MM.1S (cell line): Measurements from ENCODE around the gene NUAK2.

Experiments used
- CTCF ChIP-seq: fragments of 300-600 bp; sonication (generic); IDR thresholded peaks from 2 replicates; pipeline ENCODE4 v1.5.1; 2016; ENCODE audit warnings: antibody characterized with exemption, low read length, mixed read lengths
- EZH2 ChIP-seq: fragments of 300-600 bp; sonication (generic); optimal IDR thresholded peaks from 2 replicates; pipeline ENCODE3; 2017; ENCODE audit warnings: low read depth, mild to moderate bottlenecking, antibody characterized with exemption, low read length, mixed read lengths
- EZH2phosphoT487 ChIP-seq: fragments of 300-600 bp; sonication (generic); IDR thresholded peaks from 2 replicates; pipeline ENCODE4 v1.6.1; 2018; ENCODE audit warnings: antibody characterized with exemption, low read length

- TF ChIP-seq EZH2phosphoT487, result no peak
- no peak for TF ChIP-seq CTCF
- no peak for TF ChIP-seq EZH2
Measured at GRCh38 chr1:205316161-205316566, 5.4 kb downstream of the NUAK2 start.
